COLO668 (cell line): Measurements from ENCODE around the gene LEO1.
"Not testable (repeated sequence)": the region's sequence is repeated elsewhere in the genome, so short reads cannot be mapped to it uniquely, and the experiment has no call there.

Source experiments
- DNase-seq: peaks from one replicate; lab custom pipeline; 2025; ENCODE audit not compliant: unreplicated experiment; lab: John Stamatoyannopoulos, UW

LEO1 gene

DNA sequence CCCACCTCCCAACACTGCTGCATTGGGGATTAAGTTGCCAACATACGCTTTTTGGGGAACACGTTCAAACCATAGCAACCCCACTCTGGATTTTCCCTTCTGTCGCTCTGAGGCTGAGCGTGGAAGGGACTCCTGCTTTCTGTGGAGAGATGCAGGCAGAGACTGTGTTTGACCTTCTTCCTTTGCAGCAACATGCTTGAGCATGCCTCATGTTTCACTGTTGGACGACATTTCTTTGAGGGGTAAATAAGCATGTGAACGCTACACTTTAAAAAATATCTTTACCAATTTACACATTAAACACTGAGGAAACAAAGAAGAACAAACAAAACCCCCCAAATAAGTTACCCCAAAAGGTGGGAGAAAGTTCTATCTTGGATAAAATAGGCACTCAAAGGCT, 33.2 kb upstream of the LEO1 start:
- no peak for DNase-seq

DNA sequence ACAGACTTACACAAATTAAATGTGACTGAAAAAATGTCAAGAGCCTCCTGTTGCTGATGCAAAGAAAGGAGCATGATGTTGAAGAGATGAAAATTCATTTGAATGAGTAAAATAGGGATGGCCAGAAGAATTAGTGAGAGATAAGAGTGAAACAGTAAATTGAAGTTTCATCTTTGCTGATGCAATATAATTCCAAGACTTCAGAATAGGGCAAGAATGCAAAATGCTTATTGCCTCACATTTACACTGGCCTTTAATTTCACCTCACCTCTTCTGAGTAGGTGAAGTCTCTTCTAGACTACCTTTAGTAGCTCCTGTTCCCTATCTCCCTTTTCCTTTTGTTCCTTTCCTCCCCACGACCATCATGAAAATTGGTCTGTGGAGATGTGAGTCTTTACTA, 32.1 kb upstream of the LEO1 start:
- no peak for DNase-seq

GRCh38 chr15:52003089-52003488, 31.5 kb upstream of the LEO1 start:
- DNase-seq, result not testable (repeated sequence)

DNA sequence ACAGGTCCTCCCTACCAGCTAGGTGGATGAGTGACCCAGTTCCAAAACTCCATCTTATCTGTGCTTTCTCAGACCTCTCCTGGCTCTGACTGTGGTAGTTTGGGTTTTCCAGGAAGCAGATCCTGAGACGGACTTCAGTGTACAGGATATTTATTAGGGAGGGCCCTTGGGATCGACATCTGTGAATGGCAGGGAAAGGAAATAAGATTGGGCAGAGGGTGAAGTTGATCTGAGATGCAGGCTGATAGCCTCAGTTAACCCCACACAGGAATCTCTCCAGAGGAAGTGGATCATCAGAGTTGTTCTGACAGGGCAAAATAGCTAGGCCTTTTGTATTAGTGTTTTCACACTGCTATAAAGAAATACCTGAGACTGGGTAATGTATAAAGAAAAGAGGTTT, 30.8 kb upstream of the LEO1 start:
- no peak for DNase-seq

DNA sequence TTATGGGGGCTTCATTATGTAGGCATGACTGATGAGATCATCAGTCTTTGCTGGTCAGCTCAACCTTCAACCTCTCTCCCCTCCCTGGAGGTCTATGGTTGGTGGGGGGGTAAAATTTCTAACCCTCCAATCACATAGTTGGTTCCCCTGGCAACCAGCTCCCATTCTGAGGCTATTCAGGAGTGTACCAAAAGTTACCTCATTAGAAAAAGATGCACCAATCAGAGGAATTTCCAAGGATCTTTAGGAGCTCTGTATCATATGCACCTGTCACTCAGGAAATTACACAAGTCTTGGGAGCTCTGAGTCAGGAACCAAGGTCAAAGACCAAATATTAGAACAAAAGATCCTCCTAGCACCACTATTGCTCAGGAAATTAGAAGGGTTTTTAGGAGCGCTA, 21.4 kb upstream of the LEO1 start:
- DNase-seq, result no peak

DNA sequence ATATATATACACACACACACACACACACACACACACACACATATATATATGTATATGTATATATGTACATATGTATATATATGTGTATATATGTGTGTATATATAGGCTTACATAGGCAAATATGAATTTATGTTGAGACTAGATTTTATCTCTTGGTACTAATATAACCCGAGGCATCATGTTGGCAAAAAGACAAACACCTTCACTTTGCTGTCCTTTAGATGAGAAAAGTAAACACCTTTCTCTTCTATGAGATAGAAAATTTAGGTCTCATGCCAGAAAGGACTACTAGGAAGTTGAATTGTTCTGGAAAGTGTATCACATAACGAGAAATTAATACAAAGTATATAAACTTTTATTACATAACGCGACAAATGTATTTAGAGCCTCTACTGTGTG, 19.6 kb upstream of the LEO1 start:
- DNase-seq, result no peak

DNA sequence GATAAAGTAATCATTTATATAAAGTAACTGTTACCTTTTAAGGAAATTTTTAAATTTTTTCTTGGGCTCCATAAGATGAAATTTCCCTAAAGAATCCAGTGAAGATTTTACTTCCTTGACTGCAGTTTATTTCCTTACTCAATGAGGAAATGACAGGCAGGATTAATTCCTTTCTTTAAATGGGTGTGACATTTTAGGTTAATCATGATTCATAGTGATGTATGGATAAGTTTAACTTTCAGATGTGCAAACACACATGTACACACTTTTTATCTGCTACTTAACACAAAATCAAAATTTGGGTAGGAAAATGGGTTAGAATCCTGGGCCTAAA, 11.2 kb upstream of the LEO1 start:
- DNase-seq, result no peak

- DNase-seq, result no peak
These were observed 10.6 kb upstream of the LEO1 start for GRCh38 chr15:51982013-51982769.

DNA sequence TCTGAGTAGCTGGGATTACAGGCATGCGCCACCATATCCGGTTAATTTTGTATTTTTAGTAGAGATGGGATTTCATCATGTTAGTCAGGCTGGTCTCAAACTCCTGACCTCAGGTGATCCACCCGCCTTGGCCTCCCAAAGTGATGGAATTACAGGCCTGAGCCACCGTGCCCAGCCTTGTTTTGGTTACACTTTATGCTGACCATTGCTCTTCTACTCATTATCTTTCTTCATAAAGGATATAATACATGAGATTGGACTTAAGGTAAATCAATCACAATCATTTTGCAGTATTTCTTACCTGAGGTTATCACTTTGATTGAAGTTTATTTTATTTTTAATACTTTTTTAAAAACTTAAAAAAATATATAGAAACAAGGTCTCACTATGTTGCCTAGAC, 2.2 kb upstream of the LEO1 start:
- DNase-seq, result no peak

GRCh38 chr15:51973220-51973619, 1.6 kb upstream of the LEO1 start:
- no peak for DNase-seq

- DNase-seq, result no peak
These were observed 575 bp downstream of the LEO1 start for GRCh38 chr15:51971032-51971374.

DNA sequence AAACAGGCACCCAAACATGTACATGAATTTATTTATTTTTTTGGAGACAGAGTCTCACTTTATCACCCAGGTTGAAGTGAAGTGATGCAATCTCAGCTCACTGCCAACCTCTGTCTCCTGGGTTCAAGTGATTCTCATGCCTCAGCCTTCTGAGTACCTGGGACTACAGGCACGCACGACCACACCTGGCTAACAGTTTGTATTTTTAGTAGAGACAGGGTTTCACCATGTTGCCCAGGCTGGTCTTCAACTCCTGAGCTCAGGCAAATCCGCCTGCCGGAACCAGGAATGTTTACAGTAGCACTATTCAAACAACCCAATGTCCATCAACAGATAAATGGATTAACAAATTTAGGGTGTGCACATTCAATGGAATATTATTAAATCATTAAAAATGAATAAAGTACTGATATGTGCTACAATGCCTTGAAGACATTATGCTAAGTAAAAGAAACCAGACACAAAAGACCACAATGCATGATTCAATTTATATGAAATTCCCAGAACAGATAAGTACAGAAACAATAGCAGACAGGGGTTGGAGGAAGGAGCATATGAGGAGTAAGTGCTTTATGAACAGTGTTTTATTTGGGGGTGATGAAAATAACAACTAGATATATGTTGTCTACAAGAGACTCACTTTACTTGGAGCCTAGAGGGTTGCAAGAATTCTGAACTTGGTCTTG, 1.3 kb downstream of the LEO1 start:
- DNase-seq, result peak; percentile 30

GRCh38 chr15:51969728-51970127, 1.9 kb downstream of the LEO1 start:
- DNase-seq, result no peak

DNA sequence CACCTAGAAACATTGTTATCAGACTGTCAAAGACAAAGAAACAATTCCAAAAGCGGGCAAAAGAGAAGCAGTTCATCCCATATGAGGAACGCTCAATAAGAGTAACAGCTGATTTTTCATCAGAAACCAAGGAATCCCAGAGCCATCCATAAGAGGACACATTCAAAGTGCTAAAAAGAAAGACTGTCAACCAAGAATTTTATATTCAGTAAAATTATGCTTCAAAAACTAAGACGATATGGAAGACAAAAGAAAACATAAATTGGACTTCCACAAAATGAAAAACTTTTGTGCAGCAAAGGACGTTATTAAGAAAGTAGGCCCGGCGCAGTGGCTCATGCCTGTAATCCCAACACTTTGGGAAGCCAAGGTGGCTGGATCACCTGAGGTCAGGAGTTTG, 4.0 kb downstream of the LEO1 start:
- DNase-seq, result no peak

DNA sequence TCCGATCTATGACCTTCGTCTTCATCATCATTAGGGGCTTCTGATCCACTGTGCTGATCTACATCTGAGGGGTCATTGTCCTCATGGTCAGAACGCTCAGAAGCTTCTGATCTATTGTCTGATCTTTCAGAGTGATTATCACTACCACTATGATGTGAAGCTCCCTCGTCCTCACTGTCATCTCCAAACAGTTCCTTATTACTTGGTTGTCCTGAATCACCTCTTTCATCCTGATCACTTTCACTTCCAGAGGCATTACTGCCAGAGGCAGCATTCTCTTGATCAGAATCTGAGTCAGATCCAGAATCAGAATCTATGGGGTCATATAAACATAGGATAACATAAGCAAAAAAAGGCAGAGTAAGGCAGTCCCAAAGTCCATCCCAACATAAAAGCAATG, 5.4 kb downstream of the LEO1 start:
- DNase-seq, result no peak

DNA sequence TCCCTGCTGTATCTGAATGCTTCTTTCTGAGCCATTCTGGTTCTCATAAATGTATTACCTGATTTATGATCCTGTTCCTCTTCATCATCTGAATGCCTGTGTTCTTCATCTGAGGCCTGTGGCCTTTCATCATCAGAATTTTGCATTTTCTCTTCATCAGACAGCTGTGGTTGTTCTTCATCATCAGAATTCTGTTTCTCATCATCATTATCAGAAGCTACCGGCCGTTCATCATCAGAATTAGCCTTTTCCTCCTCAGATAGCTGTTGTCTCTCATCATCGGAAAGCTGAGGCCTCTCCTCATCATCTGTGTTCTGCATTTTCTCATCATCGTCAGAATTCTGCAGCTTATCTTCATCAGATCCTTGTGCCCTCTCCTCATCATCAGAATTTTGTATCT, 5.9 kb downstream of the LEO1 start:
- no peak for DNase-seq

- no peak for DNase-seq
These were observed 16.1 kb downstream of the LEO1 start for GRCh38 chr15:51955504-51955903.

- no peak for DNase-seq
These were observed 18.8 kb downstream of the LEO1 start for GRCh38 chr15:51952805-51953204.

GRCh38 chr15:51947124-51947523, 24.5 kb downstream of the LEO1 start:
- no peak for DNase-seq

- no peak for DNase-seq
These were observed 32.4 kb downstream of the LEO1 start for GRCh38 chr15:51939216-51939615.

GRCh38 chr15:51938286-51938685, 33.3 kb downstream of the LEO1 start:
- DNase-seq, result no peak

GRCh38 chr15:51936105-51936478, 35.5 kb downstream of the LEO1 start:
- DNase-seq, result no peak

DNA sequence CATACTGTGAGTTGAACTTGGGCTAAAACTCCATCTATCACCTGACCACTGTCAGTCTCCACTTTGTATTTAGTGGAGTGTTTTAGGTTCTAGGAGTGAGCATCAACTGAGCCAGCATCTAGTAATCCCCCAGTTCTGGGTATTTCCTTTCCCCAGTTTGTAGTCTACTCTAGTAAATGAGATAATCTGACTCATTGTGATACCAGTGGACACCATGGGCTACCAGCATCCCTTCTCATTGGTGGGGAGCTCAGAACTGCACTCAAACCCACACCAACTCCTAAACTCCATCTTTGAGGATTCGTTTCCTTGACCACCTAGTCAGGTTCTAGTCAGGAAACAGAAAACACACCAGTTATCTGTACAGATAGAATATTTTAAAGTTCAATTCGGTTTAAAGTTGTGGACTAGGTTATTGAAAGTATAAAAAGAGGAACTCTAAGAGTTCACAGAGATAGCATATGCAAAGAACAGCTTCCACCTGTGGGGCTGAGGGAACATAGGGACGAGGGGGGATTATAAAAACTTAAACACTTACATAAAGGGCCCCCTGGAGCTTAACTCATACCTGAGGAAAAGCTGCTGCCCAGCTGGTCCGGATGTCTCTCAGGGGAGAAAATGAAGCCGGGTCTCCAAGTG, 36.0 kb downstream of the LEO1 start:
- DNase-seq, result no peak
